ENCODE data around the gene PRPF39. TPM values are rescaled to one million over a fixed set of nuclear protein-coding genes. Genes with fewer than 3 reads are reported as not detected.
"Not testable (repeated sequence)": the region's sequence is repeated elsewhere in the genome, so short reads cannot be mapped to it uniquely, and the experiment has no call there.

Gene PRPF39
- total RNA-seq, 1 experiment from 2014 or later: 57.4 TPM

- no peaks in the 10 kb centered on the region for H3K27me3 ChIP-seq (replicated peaks; ENCODE audit: insufficient read depth, low read depth, low read length, poor library complexity)
- CTCF ChIA-PET: no interaction called here
- no peaks in the 10 kb centered on the region for H3K36me3 ChIP-seq (ENCODE audit: insufficient read depth, low read length, poor library complexity, severe bottlenecking)
- no TSS peak for BruUV-seq (replicated peaks)
- no peak for DNase-seq (ENCODE audit: low spot score)
- POLR2A ChIA-PET (ENCODE audit: low non-redundant PET): no interaction called here
- H3K9me3 ChIP-seq (ENCODE audit: low read depth, low read length, poor library complexity, severe bottlenecking): no peaks in the 10 kb centered on the region
- intact Hi-C loops (cut with micrococcal nuclease; ENCODE audit: unreplicated experiment): no loop called here
- no peak overlapping the region for H3K27ac ChIP-seq (ENCODE audit: low read depth, low read length, poor library complexity, severe bottlenecking)
- H3K4me3 ChIP-seq (ENCODE audit: low read depth, low read length, poor library complexity, severe bottlenecking): no peak overlapping the region
- no peak for TF ChIP-seq CTCF (conservative IDR thresholded peaks at IDR 0.05; ENCODE audit: low read depth, low read length)
- TF ChIP-seq EZH2 (IDR thresholded peaks at IDR 0.05; ENCODE audit: borderline replicate concordance, low read depth, low read length, poor library complexity, severe bottlenecking): no peak
- no peaks in the 10 kb centered on the region for H3K4me1 ChIP-seq (ENCODE audit: insufficient read depth, low read length, poor library complexity, severe bottlenecking)
These were observed 10.6 kb upstream of the PRPF39 start for GRCh38 chr14:45073231-45073879.

DNA sequence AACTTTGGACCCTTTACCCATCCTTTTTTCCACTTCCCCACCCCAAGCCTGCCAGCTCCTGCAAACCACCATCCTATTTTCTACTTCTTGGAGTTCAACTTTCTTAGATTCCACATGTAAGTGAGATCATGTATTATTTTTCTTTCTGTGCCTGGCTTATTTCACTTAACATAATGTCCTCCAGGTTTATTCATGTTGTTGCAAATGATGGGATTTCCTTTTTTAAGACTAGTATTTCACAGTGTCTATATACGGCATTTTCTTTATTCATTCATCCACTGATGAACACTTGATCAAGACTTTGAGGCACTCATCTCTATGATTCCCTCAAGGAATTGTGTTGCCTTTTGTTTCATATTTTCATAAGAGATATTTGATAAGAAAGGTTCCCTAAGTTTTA, 5.6 kb upstream of the PRPF39 start:
- no TSS peak for BruUV-seq (replicated peaks)
- intact Hi-C loops (cut with micrococcal nuclease; ENCODE audit: unreplicated experiment): no loop called here
- no peak overlapping the region for H3K27ac ChIP-seq (ENCODE audit: low read depth, low read length, poor library complexity, severe bottlenecking)
- H3K27me3 ChIP-seq (replicated peaks; ENCODE audit: insufficient read depth, low read depth, low read length, poor library complexity): no peaks in the 10 kb centered on the region
- H3K9me3 ChIP-seq (ENCODE audit: low read depth, low read length, poor library complexity, severe bottlenecking): no peaks in the 10 kb centered on the region
- no peaks in the 10 kb centered on the region for H3K36me3 ChIP-seq (ENCODE audit: insufficient read depth, low read length, poor library complexity, severe bottlenecking)
- ChIA-PET POLR2A (ENCODE audit: low non-redundant PET) (no interaction called here), CTCF (no interaction called here)
- TF ChIP-seq EZH2 (IDR thresholded peaks at IDR 0.05; ENCODE audit: borderline replicate concordance, low read depth, low read length, poor library complexity, severe bottlenecking): no peak
- TF ChIP-seq CTCF (conservative IDR thresholded peaks at IDR 0.05; ENCODE audit: low read depth, low read length): no peak
- H3K4me3 ChIP-seq (ENCODE audit: low read depth, low read length, poor library complexity, severe bottlenecking): no peak overlapping the region
- DNase-seq (ENCODE audit: low spot score): no peak
- H3K4me1 ChIP-seq (ENCODE audit: insufficient read depth, low read length, poor library complexity, severe bottlenecking): no peaks in the 10 kb centered on the region

GRCh38 chr14:45080416-45080968, 3.4 kb upstream of the PRPF39 start:
- CTCF ChIA-PET: not testable (repeated sequence)

GRCh38 chr14:45081096-45081495, 2.8 kb upstream of the PRPF39 start:
- intact Hi-C loops (cut with micrococcal nuclease; ENCODE audit: unreplicated experiment): loop anchor here (5.0 kb wide), 1 partner anchor 119 kb away; the partner anchor contains the start of genes KLHL28 and TOGARAM1
- H3K4me1 ChIP-seq (ENCODE audit: insufficient read depth, low read length, poor library complexity, severe bottlenecking); H3K27me3 ChIP-seq (replicated peaks; ENCODE audit: insufficient read depth, low read depth, low read length, poor library complexity); H3K4me3 ChIP-seq (ENCODE audit: low read depth, low read length, poor library complexity, severe bottlenecking); BruUV-seq (replicated peaks); CTCF ChIA-PET; DNase-seq (ENCODE audit: low spot score); H3K36me3 ChIP-seq (ENCODE audit: insufficient read depth, low read length, poor library complexity, severe bottlenecking); H3K9me3 ChIP-seq (ENCODE audit: low read depth, low read length, poor library complexity, severe bottlenecking); H3K27ac ChIP-seq (ENCODE audit: low read depth, low read length, poor library complexity, severe bottlenecking); POLR2A ChIA-PET (ENCODE audit: low non-redundant PET): not testable (repeated sequence)

More at GRCh38 chr14:45080416-45080968, 3.4 kb upstream of the PRPF39 start:
- H3K36me3 ChIP-seq (ENCODE audit: insufficient read depth, low read length, poor library complexity, severe bottlenecking); BruUV-seq (replicated peaks); H3K27ac ChIP-seq (ENCODE audit: low read depth, low read length, poor library complexity, severe bottlenecking); POLR2A ChIA-PET (ENCODE audit: low non-redundant PET); H3K9me3 ChIP-seq (ENCODE audit: low read depth, low read length, poor library complexity, severe bottlenecking); H3K27me3 ChIP-seq (replicated peaks; ENCODE audit: insufficient read depth, low read depth, low read length, poor library complexity); H3K4me1 ChIP-seq (ENCODE audit: insufficient read depth, low read length, poor library complexity, severe bottlenecking); DNase-seq (ENCODE audit: low spot score); H3K4me3 ChIP-seq (ENCODE audit: low read depth, low read length, poor library complexity, severe bottlenecking): not testable (repeated sequence)
- intact Hi-C loops (cut with micrococcal nuclease; ENCODE audit: unreplicated experiment): loop anchor here (5.0 kb wide), 1 partner anchor 118 kb away; the partner anchor contains the start of genes KLHL28 and TOGARAM1

Measured in A673 (cell line).